ENCODE data around the gene APMAP.

- TF ChIP-seq CTCF (IDR thresholded peaks at IDR 0.05; ENCODE audit: insufficient read depth, low read length, poor library complexity, severe bottlenecking): no peak
- no peak for TF ChIP-seq EZH2phosphoT487 (conservative IDR thresholded peaks at IDR 0.05; ENCODE audit: low read length)
These were observed 38.4 kb downstream of the APMAP start for GRCh38 chr20:24954151-24954550.
